H1 (cell line): Measurements from ENCODE around the gene COX14. TPM values are rescaled to one million over a fixed set of nuclear protein-coding genes. Genes with fewer than 3 reads are reported as not detected.

ENCODE experiments used
- JUND ChIP-seq: IDR thresholded peaks from 2 replicates; pipeline ENCODE4 v1.6.1; 2011; ENCODE audit warnings: mild to moderate bottlenecking, improper control_type of control experiment, low read length
- TAF1 ChIP-seq: IDR thresholded peaks from 2 replicates; pipeline ENCODE4 v1.6.1; 2011; ENCODE audit warnings: mild to moderate bottlenecking, low read depth, low read length
- TAF7 ChIP-seq: optimal IDR thresholded peaks from 2 replicates; pipeline ENCODE3; 2011; ENCODE audit warnings: low read depth, mild to moderate bottlenecking, inconsistent platforms, low read length, moderate library complexity, borderline replicate concordance
- polyA plus RNA-seq, 7 experiments: library from polyadenylated mRNA; depleted of rRNA in 3 of 7; stranded (reverse) in 5 of 7; unstranded in 2 of 7; fragments of >200 nt in 5 of 7; fragments of 200-250 nt in 2 of 7; gene quantifications; 1 replicate in 5 of 7; 2 replicates in 1 of 7; 4 replicates in 1 of 7; pipeline versions ENCODE4 v1.2.1 to v1.2.3, GENCODE V29; 2011 to 2013; ENCODE audit warnings: missing spikeins in 2 of 7, mixed read lengths in 2 of 7
- total RNA-seq: library from RNA; stranded (reverse); fragmentation: NEBNext Ultra II Directional; extraction: Animal tissue kit (Norgen Biotek cat#: 25700); gene quantifications from 2 replicates; pipeline ENCODE4 v1.2.1, GENCODE V29; 2021
- TF ChIP-seq, protein P1 (sequence below): IDR thresholded peaks from 2 replicates; pipeline ENCODE4 v1.6.1; 2011; ENCODE audit warnings: low read length, improper control_type of control experiment
- TF ChIP-seq, protein P2 (sequence below): fragments of 300-600 bp; sonication (generic); IDR thresholded peaks from 2 replicates; pipeline ENCODE4 v1.7.1; 2012; ENCODE audit warnings: low read length, moderate library complexity, mild to moderate bottlenecking, inconsistent platforms; ENCODE audit not compliant: insufficient replicate concordance

Gene COX14
- total and polyA plus RNA-seq, 2 of the 8 experiments (the other 6 are each of a cell fraction or from before 2014, with no cell fraction given) = 40.1 to 102 TPM

GRCh38 chr12:50072198-50072907 is 39.7 kb upstream of the COX14 start (continued):
- TF ChIP-seq, protein P1, sequence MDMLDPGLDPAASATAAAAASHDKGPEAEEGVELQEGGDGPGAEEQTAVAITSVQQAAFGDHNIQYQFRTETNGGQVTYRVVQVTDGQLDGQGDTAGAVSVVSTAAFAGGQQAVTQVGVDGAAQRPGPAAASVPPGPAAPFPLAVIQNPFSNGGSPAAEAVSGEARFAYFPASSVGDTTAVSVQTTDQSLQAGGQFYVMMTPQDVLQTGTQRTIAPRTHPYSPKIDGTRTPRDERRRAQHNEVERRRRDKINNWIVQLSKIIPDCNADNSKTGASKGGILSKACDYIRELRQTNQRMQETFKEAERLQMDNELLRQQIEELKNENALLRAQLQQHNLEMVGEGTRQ = no peak
- TF ChIP-seq TAF7 = no peak
- TF ChIP-seq, protein P2, sequence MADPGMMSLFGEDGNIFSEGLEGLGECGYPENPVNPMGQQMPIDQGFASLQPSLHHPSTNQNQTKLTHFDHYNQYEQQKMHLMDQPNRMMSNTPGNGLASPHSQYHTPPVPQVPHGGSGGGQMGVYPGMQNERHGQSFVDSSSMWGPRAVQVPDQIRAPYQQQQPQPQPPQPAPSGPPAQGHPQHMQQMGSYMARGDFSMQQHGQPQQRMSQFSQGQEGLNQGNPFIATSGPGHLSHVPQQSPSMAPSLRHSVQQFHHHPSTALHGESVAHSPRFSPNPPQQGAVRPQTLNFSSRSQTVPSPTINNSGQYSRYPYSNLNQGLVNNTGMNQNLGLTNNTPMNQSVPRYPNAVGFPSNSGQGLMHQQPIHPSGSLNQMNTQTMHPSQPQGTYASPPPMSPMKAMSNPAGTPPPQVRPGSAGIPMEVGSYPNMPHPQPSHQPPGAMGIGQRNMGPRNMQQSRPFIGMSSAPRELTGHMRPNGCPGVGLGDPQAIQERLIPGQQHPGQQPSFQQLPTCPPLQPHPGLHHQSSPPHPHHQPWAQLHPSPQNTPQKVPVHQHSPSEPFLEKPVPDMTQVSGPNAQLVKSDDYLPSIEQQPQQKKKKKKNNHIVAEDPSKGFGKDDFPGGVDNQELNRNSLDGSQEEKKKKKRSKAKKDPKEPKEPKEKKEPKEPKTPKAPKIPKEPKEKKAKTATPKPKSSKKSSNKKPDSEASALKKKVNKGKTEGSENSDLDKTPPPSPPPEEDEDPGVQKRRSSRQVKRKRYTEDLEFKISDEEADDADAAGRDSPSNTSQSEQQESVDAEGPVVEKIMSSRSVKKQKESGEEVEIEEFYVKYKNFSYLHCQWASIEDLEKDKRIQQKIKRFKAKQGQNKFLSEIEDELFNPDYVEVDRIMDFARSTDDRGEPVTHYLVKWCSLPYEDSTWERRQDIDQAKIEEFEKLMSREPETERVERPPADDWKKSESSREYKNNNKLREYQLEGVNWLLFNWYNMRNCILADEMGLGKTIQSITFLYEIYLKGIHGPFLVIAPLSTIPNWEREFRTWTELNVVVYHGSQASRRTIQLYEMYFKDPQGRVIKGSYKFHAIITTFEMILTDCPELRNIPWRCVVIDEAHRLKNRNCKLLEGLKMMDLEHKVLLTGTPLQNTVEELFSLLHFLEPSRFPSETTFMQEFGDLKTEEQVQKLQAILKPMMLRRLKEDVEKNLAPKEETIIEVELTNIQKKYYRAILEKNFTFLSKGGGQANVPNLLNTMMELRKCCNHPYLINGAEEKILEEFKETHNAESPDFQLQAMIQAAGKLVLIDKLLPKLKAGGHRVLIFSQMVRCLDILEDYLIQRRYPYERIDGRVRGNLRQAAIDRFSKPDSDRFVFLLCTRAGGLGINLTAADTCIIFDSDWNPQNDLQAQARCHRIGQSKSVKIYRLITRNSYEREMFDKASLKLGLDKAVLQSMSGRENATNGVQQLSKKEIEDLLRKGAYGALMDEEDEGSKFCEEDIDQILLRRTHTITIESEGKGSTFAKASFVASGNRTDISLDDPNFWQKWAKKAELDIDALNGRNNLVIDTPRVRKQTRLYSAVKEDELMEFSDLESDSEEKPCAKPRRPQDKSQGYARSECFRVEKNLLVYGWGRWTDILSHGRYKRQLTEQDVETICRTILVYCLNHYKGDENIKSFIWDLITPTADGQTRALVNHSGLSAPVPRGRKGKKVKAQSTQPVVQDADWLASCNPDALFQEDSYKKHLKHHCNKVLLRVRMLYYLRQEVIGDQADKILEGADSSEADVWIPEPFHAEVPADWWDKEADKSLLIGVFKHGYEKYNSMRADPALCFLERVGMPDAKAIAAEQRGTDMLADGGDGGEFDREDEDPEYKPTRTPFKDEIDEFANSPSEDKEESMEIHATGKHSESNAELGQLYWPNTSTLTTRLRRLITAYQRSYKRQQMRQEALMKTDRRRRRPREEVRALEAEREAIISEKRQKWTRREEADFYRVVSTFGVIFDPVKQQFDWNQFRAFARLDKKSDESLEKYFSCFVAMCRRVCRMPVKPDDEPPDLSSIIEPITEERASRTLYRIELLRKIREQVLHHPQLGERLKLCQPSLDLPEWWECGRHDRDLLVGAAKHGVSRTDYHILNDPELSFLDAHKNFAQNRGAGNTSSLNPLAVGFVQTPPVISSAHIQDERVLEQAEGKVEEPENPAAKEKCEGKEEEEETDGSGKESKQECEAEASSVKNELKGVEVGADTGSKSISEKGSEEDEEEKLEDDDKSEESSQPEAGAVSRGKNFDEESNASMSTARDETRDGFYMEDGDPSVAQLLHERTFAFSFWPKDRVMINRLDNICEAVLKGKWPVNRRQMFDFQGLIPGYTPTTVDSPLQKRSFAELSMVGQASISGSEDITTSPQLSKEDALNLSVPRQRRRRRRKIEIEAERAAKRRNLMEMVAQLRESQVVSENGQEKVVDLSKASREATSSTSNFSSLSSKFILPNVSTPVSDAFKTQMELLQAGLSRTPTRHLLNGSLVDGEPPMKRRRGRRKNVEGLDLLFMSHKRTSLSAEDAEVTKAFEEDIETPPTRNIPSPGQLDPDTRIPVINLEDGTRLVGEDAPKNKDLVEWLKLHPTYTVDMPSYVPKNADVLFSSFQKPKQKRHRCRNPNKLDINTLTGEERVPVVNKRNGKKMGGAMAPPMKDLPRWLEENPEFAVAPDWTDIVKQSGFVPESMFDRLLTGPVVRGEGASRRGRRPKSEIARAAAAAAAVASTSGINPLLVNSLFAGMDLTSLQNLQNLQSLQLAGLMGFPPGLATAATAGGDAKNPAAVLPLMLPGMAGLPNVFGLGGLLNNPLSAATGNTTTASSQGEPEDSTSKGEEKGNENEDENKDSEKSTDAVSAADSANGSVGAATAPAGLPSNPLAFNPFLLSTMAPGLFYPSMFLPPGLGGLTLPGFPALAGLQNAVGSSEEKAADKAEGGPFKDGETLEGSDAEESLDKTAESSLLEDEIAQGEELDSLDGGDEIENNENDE = no peak
- TF ChIP-seq TAF1 = no peak
- TF ChIP-seq JUND = no peak
